ENCODE data around the gene PSMA1.

Gene PSMA1

GRCh38 chr11:14529321-14529720 is 9.1 kb upstream of the PSMA1 start:
- Histone ChIP-seq H3K9me3 (ENCODE audit: insufficient read depth, low read length, severe bottlenecking) (no peaks in the 10 kb centered on the region), H3K4me3 (ENCODE audit: low read depth in 1 of 2, low read length in 2 of 2) (no peak overlapping the region), H3K36me3 (ENCODE audit: insufficient read depth, low read length) (no peaks in the 10 kb centered on the region), H3K4me2 (ENCODE audit: insufficient read depth, low read length) (no peak overlapping the region), H2AFZ (ENCODE audit: low read depth, low read length) (no peak overlapping the region), H3K9ac (ENCODE audit: low read depth, low read length) (no peak overlapping the region), H4K20me1 (ENCODE audit: insufficient read depth, low read length) (no peaks in the 10 kb centered on the region), H3K79me2 (ENCODE audit: insufficient read depth, low read length) (no peaks in the 10 kb centered on the region), H3K27ac (ENCODE audit: low read length) (no peak overlapping the region), H3K27me3 (ENCODE audit: insufficient read depth, low read length, poor library complexity) (no peaks in the 10 kb centered on the region), H3K4me1 (ENCODE audit: insufficient read depth, low read length) (no peaks in the 10 kb centered on the region)
- no peak for TF ChIP-seq EZH2 (IDR thresholded peaks at IDR 0.05; ENCODE audit: borderline replicate concordance, low read depth, low read length, severe bottlenecking)
- TF ChIP-seq, protein P1, sequence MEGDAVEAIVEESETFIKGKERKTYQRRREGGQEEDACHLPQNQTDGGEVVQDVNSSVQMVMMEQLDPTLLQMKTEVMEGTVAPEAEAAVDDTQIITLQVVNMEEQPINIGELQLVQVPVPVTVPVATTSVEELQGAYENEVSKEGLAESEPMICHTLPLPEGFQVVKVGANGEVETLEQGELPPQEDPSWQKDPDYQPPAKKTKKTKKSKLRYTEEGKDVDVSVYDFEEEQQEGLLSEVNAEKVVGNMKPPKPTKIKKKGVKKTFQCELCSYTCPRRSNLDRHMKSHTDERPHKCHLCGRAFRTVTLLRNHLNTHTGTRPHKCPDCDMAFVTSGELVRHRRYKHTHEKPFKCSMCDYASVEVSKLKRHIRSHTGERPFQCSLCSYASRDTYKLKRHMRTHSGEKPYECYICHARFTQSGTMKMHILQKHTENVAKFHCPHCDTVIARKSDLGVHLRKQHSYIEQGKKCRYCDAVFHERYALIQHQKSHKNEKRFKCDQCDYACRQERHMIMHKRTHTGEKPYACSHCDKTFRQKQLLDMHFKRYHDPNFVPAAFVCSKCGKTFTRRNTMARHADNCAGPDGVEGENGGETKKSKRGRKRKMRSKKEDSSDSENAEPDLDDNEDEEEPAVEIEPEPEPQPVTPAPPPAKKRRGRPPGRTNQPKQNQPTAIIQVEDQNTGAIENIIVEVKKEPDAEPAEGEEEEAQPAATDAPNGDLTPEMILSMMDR (IDR thresholded peaks at IDR 0.05; ENCODE audit: borderline replicate concordance, extremely low read depth, low read length, poor library complexity, severe bottlenecking) = no peak
- no peak for ATAC-seq (ENCODE audit: insufficient read depth, low read depth)
- no peak for DNase-seq

DNA sequence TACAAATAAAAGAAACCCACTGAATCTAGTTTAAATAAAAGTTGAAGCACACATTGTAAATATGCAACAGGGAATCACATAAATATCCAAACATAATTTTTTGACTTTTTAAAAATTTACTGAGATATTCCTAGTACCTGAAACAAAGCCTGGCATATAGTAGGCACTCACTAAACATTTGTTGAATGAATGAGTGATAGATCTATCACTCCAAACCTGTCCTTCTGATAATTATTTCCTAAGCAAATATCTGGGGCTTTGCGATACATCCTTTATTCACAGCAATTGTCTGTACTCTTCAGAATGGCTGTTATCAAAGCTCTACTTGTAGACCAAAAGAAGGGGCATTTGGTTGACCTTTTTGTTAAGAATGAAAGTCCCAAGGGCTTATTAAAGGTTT is 2.6 kb upstream of the PSMA1 start:
- H2AFZ ChIP-seq (ENCODE audit: low read depth, low read length) = no peak overlapping the region
- DNase-seq = no peak
- TF ChIP-seq, protein P1 (IDR thresholded peaks at IDR 0.05; ENCODE audit: borderline replicate concordance, extremely low read depth, low read length, poor library complexity, severe bottlenecking) = no peak
- no peak for TF ChIP-seq EZH2 (IDR thresholded peaks at IDR 0.05; ENCODE audit: borderline replicate concordance, low read depth, low read length, severe bottlenecking)

DNA sequence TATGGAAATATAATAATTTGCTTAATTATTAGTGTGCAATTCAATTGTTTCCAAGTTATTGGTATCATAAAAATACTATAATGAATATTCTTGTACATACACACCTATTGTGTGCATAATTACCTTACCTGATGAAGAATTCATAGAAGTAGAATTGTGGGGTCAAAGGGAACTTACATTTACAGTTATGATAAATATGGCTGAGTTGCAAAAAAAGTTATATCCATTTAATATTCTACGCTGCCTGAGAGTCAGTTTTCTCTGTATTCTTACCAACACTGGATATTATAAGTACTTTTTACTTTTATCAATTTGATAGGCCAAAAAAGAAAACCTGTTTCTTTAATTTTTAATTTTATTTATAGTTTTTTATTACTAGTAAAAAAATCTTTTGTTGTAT is 2.1 kb upstream of the PSMA1 start:
- Histone ChIP-seq H3K4me2 (ENCODE audit: insufficient read depth, low read length) (no peak overlapping the region; the same call in 1 of the 2 replicates), H3K27me3 (ENCODE audit: insufficient read depth, low read length, poor library complexity) (no peaks in the 10 kb centered on the region), H4K20me1 (ENCODE audit: insufficient read depth, low read length) (peaks cover 3% of the 10 kb centered on the region; the same call in 1 of the 2 replicates), H3K36me3 (ENCODE audit: insufficient read depth, low read length) (peaks cover 20% of the 10 kb centered on the region), H3K79me2 (ENCODE audit: insufficient read depth, low read length) (peaks cover 39% of the 10 kb centered on the region), H3K4me3 (ENCODE audit: low read depth in 1 of 2, low read length in 2 of 2) (no peak overlapping the region), H3K9ac (ENCODE audit: low read depth, low read length) (no peak overlapping the region), H3K4me1 (ENCODE audit: insufficient read depth, low read length) (peaks cover 33% of the 10 kb centered on the region), H3K9me3 (ENCODE audit: insufficient read depth, low read length, severe bottlenecking) (no peaks in the 10 kb centered on the region), H2AFZ (ENCODE audit: low read depth, low read length) (no peak overlapping the region), H3K27ac (ENCODE audit: low read length) (no peak overlapping the region)
- ATAC-seq (ENCODE audit: insufficient read depth, low read depth) (no peak), DNase-seq (no peak)
- no peak for TF ChIP-seq EZH2 (IDR thresholded peaks at IDR 0.05; ENCODE audit: borderline replicate concordance, low read depth, low read length, severe bottlenecking)
- TF ChIP-seq, protein P1 (IDR thresholded peaks at IDR 0.05; ENCODE audit: borderline replicate concordance, extremely low read depth, low read length, poor library complexity, severe bottlenecking) = no peak

More for the DNA sequence above, 2.6 kb upstream of the PSMA1 start:
- ATAC-seq (ENCODE audit: insufficient read depth, low read depth) = no peak
- peaks cover 33% of the 10 kb centered on the region for H3K79me2 ChIP-seq (ENCODE audit: insufficient read depth, low read length)
- peaks cover 14% of the 10 kb centered on the region for H3K36me3 ChIP-seq (ENCODE audit: insufficient read depth, low read length)
- no peak overlapping the region for H3K27ac ChIP-seq (ENCODE audit: low read length)
- H3K27me3 ChIP-seq (ENCODE audit: insufficient read depth, low read length, poor library complexity) = no peaks in the 10 kb centered on the region
- no peak overlapping the region for H3K9ac ChIP-seq (ENCODE audit: low read depth, low read length)
- no peaks in the 10 kb centered on the region for H3K9me3 ChIP-seq (ENCODE audit: insufficient read depth, low read length, severe bottlenecking)
- H3K4me1 ChIP-seq (ENCODE audit: insufficient read depth, low read length) = peaks cover 30% of the 10 kb centered on the region
- H3K4me3 ChIP-seq (ENCODE audit: low read depth in 1 of 2, low read length in 2 of 2) = no peak overlapping the region
- H3K4me2 ChIP-seq (ENCODE audit: insufficient read depth, low read length) = no peak overlapping the region
- peaks cover 3% of the 10 kb centered on the region; the same call in 1 of the 2 replicates for H4K20me1 ChIP-seq (ENCODE audit: insufficient read depth, low read length)
